HG03039 (cell line): Measurements from ENCODE around the gene PLOD1.
"Not testable (repeated sequence)": the region's sequence is repeated elsewhere in the genome, so short reads cannot be mapped to it uniquely, and the experiment has no call there.

Experiments used
- ATAC-seq: cut with Tn5 transposase; IDR thresholded peaks from one replicate; pipeline ENCODE4 v1.9.1; 2021; ENCODE audit warnings: mild to moderate bottlenecking, moderate library complexity; ENCODE audit not compliant: unreplicated experiment

The PLOD1 gene

DNA sequence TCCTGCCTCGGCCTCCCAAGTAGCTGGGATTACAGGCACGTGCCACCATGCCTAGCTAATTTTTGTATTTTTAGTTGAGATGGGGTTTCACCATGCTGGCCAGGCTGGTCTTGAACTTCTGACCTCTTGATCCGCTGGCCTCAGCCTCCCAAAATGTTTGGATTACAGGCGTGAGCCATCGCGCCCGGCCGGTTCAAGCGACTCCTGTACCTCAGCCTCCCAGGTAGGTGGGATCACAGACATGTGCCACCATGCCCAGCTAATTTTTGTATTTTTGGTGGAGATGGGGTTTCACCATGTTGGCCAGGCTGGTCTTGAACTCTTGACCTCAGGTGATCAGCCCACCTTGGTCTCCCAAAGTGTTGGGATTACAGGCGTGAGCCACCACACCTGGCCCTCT, 1.2 kb downstream of the PLOD1 start:
- ATAC-seq, result not testable (repeated sequence)

DNA sequence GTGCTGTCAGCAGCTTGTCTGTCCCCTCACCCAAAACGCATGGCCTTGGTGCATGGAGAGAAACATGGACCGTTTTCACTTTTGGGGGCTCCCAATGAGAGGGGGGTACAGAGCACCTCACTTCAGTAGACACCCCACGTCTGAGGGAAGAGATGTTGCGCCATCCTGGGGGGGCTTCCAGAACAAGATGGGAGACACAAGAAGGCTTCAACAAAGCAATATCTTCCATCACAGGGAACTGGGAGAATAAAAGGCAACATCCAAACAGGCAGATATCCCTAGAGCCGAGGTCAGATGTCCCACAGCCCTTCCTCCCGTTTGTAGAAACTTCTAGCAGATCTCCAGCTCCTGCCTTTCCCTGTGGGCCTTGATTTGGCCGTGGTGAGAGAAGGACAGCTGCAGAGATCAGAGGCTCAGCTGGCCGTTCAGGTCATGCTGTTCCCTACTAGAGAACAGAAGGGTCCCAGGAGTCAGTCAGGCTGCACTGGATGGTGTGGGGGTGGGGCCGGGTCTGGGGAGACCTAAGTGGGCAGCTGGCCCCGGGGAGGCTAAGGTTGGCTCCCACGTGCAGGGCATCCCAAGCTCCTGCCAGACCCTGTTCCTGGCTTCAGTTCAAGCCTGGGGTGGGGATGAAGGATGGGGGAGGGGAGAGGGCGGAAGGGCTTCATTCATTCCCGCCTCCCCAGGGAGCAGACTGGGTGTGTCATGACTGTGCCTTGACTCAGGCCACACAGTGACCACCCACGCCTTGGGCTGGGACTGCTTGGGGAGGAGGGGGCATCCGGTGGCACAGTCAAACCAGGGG, 4.4 kb downstream of the PLOD1 start:
- ATAC-seq, result no peak

DNA sequence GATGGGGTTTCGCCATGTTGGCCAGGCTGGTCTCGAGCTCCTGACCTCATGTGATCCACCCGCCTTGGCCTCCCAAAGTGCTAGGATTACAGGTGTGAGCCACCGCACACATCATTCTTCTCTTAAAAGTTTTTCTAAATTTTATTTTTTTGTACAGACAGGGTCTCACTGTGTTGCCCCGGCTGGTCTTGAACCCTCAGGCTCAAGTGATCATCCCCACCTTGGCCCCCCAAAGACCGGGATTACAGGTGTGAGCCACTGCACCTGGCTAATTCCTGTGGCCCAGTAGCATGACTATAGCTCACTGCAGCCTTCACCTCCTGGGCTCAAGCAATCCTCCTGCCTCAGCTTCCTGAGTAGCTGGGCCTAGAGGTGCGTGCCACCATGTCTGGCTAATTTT, 5.3 kb downstream of the PLOD1 start:
- not testable (repeated sequence) for ATAC-seq

DNA sequence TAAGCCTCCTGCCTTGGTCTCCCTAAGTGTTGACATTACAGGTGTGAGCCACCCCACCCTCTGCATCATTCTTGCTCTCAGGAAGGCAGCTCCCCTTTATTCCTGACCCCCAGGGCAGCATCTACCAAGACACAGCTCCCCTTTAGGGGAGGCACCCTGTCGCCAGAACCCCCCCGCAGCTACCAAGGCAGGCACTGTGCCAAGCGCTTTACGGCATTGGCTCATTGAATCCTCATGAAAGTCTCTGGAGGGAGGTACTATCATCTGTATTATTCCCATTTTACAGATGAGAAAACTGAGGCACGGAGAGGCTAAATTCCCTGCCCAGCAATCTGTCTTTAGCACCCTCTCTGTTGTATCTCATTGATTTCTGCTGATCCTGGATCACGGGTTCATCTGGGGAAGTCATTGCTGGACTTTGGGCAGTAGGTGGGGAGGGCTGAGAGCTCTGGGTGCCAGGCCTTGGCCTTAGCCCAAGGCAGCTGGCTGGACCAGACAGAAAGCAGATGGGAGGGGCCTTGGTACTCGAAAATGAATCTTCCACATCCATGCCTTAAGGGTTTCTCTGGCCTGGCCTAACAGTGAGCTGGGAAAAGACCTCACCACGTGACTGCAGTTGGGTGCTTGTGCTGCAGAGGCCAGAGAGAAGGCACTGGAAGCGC, 5.9 kb downstream of the PLOD1 start:
- ATAC-seq, result no peak

DNA sequence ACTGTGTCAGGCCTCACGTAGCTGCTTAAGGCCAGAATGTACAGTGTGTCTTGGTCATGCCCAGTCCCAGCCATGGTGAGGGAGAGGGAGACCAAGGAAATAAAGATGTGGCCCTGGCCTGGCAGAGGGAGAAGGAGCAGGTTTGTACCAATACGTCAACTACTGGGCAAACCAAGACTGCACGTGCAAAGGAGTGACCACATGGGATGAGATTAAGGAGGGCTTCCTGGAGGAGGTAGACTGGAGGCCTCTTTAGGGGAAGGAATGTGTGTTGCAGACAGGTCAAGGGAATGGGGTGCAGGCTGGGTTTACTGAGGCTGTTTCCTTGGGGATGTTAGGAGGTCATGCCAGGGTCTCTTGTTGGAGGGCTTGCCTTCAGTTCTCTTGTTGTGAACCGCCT, 7.8 kb downstream of the PLOD1 start:
- ATAC-seq, result no peak

DNA sequence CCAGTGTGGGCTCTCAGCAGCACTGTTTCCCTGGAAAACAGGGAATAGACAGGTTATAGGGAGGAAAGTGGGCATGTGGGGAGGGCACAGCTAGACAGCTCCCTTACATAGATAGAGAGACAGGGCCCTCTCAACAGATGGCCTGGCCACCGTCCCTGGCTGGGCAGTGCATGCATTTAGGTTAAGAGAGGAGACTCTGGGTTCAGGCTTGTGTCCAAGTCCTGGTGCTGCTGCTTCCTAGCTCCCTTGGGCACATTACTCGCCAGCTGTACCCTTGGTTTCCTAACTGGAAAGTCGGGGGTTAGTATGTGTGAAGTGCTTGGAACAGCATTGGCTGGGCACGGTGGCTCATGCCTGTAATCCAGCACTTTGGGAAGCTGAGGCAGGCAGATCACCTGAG, 9.1 kb downstream of the PLOD1 start:
- ATAC-seq, result no peak

DNA sequence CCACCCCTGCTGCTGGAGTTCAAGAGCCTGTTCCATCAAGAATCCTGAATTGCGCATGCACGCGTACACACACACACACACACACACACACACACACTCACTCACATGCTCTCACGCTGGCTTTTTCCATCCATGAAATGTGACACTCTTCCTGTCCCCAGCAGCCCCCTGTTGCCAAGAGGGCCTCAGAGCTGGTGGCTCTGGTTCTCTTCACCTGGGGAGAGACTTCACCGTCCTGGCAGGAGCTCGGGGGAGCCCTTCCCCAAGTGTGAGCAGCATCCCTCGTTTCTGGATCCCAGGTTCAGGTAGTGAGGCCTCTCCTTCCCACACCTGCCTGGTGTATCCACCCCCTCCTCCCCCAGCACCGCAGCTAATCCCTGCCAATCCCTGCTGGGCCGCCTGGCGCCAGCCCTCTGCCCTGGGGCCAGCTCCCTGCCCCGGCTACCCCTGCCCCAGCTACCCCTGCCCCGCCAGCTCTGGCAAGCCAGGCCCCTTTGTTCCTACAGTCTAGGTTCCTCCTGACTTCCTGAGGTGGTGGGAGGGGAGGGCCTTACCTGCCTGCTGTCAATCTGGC, 9.9 kb downstream of the PLOD1 start:
- no peak for ATAC-seq

DNA sequence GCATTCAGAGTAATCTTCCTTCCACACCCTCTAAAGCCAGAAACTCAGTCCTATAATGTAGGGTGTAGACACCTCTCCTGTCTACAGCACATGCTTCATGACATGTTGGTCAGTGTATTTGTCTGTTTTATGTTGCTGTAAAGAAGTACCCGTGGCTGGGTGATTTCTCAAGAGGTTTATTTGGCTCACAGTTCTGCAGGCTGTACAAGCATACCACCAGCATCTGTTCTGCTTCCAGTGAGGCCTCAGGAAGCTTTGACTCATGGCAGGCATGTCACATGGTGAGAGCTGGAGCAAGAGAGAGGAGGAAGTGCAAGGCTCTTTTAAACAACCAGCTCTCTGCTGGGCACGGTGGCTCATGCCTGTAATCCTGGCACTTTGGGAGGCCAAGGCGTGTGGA, 12.1 kb downstream of the PLOD1 start:
- ATAC-seq, result no peak

DNA sequence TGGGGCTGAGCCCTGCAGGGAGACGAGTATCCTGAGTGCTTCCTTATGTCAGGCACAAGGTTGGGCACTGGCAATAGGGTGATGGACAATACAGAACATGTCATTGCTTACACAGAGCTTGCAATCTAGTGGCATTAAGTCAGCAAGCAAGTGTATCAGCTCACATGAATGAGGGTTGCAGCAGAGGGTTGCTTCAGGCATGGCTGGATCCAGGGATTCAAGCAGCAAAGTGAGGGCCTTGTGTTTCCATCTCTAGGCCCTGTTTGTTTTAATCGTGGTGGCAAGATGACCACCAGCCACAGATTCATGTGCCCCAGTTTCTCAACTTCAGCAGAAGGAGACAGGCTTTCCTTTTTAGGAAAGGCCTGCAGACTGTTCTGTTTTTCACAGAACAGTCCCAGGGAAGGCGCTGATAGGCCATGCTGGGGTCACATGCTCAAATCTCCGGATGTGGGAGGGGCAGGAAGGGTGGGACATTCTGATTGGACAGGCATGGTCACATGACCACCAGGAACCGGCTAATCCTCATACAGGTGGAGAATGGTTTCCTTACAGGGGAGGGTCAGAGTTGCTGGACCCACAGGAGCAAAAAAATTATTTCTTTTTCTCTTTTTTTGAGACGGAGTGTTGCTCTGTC, 14.4 kb downstream of the PLOD1 start:
- ATAC-seq, result no peak

DNA sequence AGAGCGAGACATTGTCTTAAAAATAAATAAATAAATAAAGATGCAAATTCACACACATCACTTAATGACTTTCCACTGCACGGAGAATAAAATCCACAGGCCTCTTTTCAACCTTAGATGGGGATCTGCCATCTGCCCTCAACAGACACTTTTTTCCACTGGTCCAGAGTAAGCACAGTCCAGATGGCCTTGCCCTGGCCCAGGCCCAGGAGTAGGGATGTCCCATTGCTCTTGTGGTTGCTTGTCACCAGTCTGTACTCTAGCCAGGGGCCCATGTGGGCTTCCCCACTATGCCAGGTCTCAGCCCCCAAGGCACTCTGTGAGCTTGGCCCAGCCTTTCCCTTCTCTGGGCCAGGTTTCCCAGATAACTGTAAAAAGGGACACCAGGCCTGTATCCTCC, 17.4 kb downstream of the PLOD1 start:
- no peak for ATAC-seq

DNA sequence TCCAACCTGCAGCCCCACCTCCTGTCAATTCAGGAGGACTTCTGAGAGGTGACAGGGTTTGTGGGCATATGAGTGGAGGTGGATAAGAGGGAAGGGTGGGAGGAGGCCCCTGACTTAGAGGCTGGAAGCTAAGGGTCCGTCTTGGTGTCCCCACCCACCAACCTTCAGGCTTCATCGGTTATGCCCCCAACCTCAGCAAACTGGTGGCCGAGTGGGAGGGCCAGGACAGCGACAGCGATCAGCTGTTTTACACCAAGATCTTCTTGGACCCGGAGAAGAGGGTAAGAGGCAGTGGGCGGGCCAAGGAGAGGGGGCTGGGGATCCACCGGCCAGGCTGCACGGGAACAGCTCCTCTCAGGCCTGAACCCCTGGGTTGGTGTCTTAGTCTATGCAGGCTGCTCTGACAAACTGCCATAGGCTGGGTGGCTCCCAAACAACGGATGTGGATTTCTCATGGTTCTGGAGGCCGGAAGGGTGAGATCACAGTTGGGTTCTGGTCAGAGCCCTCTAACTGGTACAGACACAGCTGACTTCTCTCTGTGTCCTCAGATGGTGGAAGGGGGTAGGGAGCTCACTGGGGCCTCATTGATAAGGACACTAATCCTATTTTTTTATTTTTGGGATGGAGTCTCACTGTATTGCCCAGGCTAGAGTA, 18.1 kb downstream of the PLOD1 start:
- ATAC-seq, result no peak

DNA sequence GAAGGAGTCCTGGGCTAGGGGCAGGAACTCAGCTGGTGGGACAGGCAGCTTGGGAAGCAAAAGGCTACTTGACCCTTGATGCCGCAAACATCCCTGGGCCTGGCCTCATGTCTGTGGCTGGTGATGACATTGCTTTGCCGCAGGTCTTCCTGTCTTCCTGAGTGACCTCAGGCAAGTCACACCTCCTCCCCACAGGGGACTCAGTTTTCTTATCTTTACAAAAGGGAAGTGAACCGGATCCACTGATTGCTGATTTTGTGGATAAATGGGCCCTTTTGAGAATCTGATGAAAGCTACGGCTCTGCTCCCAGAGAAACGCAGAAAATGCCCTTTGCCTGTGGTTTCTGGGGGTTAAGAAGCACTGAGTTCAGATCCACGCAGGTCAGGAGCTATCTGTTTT, 20.7 kb downstream of the PLOD1 start:
- ATAC-seq, result no peak

DNA sequence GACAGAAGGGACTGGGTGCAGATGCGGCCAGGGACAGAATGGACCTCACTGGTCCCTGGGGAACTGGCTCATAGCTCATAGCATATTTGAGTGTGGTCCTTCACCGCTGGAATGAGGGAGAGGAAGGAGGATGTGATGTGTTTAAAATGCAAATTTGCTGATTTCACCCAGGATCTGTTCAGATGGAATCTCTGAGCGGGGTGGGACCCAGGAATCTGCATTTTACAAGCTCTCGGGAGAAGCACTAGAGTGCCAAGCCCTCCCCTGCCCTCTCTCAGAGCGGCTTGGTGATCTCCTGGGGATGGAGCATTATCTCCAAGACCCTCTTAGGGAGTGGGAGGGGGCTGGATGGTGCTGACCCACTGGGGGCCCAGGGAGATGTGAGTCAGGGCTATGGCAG, 22.9 kb downstream of the PLOD1 start:
- no peak for ATAC-seq

DNA sequence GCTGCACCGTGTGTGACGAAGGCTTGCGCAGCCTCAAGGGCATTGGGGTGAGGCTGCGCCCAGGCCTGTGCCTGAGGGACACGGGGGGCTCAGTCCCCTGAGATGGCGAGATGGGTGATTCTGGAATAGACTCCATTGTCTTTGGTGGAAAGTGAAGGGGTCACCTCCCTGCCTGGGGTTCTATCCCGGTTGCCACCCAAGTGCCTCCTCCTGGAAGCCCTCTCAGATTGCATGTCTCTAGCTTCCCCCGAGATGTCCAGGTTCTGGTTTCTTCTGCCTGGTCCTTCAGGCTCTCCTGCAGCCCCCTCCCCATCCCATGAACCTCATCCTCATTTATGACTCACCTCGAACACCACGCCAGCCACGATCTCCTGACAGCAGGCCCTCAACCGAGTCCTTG, 23.4 kb downstream of the PLOD1 start:
- ATAC-seq, result no peak

DNA sequence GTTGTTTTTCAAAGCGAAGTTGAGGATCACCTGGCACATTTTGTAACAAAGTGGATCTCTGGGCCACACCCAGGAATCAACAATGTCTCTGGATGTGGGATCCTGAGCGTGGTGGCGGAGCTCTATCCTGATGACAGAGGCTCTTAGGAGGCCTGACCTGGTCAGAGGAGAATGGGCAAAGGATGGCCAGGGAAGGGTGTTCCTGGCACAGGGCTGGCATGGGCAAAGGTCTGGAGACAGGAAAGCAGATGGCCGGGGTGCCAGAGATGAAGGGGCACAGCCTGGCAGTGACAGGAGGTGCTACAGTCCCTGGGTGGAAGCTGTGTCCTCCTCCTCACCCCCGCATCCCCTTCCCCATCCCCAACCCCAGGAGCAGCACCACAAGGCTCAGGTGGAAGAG, 25.8 kb downstream of the PLOD1 start:
- no peak for ATAC-seq

DNA sequence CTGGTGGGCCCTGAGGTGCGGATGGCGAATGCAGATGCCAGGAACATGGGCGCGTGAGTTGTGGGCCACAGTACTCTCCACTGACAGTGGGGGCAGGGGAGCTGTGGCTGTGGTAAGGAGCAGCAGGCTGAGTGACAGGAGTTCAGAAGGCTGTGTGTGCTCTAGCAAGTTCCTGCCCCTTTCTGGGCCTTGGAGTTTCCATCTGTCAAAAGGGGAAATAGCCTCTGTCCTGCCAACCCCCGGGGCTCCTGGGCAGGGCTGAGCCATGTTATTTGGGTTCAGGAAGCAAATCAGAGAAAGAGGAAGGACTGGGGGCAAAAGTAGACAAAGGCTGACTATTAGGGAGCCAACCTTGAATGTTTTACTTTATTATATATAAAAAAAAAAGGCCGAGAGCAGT, 26.2 kb downstream of the PLOD1 start:
- ATAC-seq, result no peak

DNA sequence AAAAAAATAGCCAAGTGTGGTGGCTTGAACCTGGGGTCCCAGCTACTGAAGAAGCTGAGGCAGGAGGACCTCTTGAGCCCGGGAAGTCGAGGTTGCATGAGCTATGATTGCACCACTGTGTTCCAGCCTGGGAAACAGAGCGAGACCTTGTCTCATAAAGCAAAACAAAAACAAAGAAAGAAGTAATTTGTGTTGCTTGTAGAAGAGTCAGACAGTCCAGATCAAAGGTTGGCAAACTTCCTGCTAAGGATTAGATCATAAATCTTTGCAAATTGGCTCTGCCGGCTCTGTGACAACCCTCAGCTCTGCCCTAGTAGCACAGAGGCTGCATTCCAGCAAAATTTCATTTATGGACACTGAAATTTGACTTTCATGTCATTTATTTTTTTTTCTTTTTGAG, 26.7 kb downstream of the PLOD1 start:
- no peak for ATAC-seq

DNA sequence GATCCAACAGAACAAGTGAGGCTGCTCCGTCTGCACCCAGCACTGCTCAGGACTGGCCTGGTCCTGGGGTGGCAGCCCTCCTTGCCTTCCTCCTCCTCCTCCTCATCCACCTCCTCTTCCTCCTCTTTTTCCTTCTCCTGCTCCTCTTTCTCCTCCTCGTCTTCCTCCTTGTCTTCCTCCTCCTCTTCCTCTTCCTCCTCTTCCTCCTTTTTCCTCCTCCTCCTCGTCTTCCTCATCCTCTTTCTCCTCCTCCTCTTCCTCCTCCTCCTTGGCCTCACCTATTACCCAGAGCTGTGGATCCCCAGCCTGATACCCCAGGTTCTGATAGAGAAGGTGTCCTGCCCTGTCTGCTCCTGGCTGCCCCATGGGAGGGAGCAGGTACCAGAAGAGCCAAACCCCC, 29.1 kb downstream of the PLOD1 start:
- no peak for ATAC-seq

DNA sequence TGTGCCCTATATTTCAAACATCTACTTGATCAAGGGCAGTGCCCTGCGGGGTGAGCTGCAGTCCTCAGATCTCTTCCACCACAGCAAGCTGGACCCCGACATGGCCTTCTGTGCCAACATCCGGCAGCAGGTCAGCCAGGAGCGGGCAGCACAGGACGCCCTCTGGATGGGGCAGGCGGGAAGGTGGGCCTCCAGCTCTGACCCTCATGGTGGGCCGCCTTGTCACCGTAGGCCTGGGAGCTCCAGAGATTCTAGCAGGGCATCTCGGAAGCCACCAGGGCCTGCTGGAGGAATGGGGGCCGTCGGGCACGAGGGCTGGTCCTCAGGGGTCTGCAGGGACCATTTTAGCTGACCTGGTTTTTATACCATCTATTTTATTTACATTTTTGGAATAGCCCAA, 30.1 kb downstream of the PLOD1 start:
- ATAC-seq, result no peak

DNA sequence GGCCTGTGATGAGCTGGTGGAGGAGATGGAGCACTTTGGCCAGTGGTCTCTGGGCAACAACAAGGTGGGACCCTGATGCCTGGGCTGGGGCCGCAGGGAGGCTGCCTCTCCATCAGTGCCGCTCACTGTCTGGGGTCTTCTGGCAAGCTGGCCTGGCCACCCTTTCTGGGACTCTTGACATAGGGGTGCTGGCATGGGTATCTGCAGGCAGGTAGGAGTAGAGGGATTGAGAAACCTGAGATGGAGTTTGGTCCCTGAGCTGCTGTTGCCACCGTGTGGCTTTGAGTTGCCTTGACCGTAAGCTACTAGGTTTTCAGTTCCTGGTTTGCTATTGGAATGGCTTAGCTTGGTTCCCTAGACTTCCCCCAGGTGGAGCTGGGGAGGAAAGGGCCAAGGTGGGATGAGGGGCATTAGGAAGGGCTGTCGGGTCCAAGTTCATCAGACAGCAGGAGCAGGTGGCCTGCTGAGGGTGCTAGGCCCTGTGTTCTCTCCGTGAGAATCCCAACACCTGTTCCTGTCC, 32.6 kb downstream of the PLOD1 start:
- ATAC-seq, result no peak
